SU-DHL-6 (cell line): ENCODE measurements around the gene SH3RF3.

Source experiments
- H2AFZ ChIP-seq: fragments of 200-600 bp; sonication (generic); 2 replicates; pipeline ENCODE4 v1.6.1; 2014; ENCODE audit warnings: low read depth, mild to moderate bottlenecking, moderate library complexity, mixed read lengths, antibody characterized with exemption, low read length; ENCODE audit not compliant: severe bottlenecking
- H3F3A ChIP-seq: fragments of 200-600 bp; shearing (Covaris generic); 2 replicates; pipeline ENCODE4 v1.6.0; 2016; ENCODE audit warnings: antibody characterized with exemption, mild to moderate bottlenecking; ENCODE audit not compliant: insufficient read depth
- H3K27ac ChIP-seq: fragments of 200-600 bp; sonication (generic); 2 replicates; pipeline ENCODE4 v1.5.1; 2016; ENCODE audit warnings: low read depth, mild to moderate bottlenecking, low read length, moderate library complexity, mixed read lengths
- H3K27me3 ChIP-seq: fragments of 200-600 bp; sonication (generic), shearing (Covaris generic); 2 replicates; pipeline ENCODE4 v1.6.0; 2014; ENCODE audit warnings: mild to moderate bottlenecking, low read length
- H3K36me3 ChIP-seq: fragments of 200-600 bp; sonication (generic); 2 replicates; pipeline ENCODE4 v1.6.1; 2014; ENCODE audit warnings: mild to moderate bottlenecking, low read length, mixed read lengths
- H3K4me2 ChIP-seq: fragments of 300-600, 200-600 bp; shearing (Covaris generic), sonication (generic); 2 replicates; pipeline ENCODE4 v1.6.0; 2014; ENCODE audit warnings: low read length, low read depth, mild to moderate bottlenecking; ENCODE audit not compliant: poor library complexity, severe bottlenecking
- H3K4me3 ChIP-seq: fragments of 200-600 bp; sonication (generic); 2 replicates; pipeline ENCODE4 v1.5.1; 2014; ENCODE audit warnings: antibody characterized with exemption, low read length, mild to moderate bottlenecking, mixed read lengths; ENCODE audit not compliant: insufficient read depth, poor library complexity, severe bottlenecking
- H3K79me2 ChIP-seq: fragments of 200-600 bp; sonication (generic); 2 replicates; pipeline ENCODE4 v1.6.1; 2014; ENCODE audit warnings: mild to moderate bottlenecking, low read length, moderate library complexity; ENCODE audit not compliant: insufficient read depth
- H3K9ac ChIP-seq: fragments of 200-600 bp; sonication (generic); 2 replicates; pipeline ENCODE4 v1.7.0; 2014; ENCODE audit warnings: mild to moderate bottlenecking, low read length
- H3K9me2 ChIP-seq: fragments of 200-600 bp; sonication (generic); replicated peaks from 2 replicates; pipeline ENCODE4 v1.6.1; 2014; ENCODE audit warnings: low read length; ENCODE audit not compliant: insufficient read depth
- H3K9me3 ChIP-seq: fragments of 200-600 bp; sonication (generic); 2 replicates; pipeline ENCODE4 v1.6.1; 2014; ENCODE audit warnings: low read length, mixed read lengths; ENCODE audit not compliant: insufficient read depth
- H4K20me1 ChIP-seq: fragments of 200-600 bp; sonication (generic); 2 replicates; pipeline ENCODE4 v1.6.1; 2014; ENCODE audit warnings: low read depth, mild to moderate bottlenecking, antibody characterized with exemption, low read length, moderate library complexity, mixed read lengths
- CTCF ChIP-seq: fragments of 200-600 bp; sonication (generic); IDR thresholded peaks from one replicate; pipeline ENCODE4 v1.5.1; 2017; ENCODE audit warnings: antibody characterized with exemption, mild to moderate bottlenecking, low read length, moderate library complexity; ENCODE audit not compliant: insufficient read depth, poor library complexity, severe bottlenecking
- EZH2phosphoT487 ChIP-seq: fragments of 200-600 bp; sonication (generic), shearing (Covaris generic); conservative IDR thresholded peaks from 2 replicates; pipeline ENCODE4 v1.6.1; 2018; ENCODE audit warnings: mild to moderate bottlenecking, antibody characterized with exemption, low read length, moderate library complexity, mixed read lengths

Gene SH3RF3

GRCh38 chr2:109398366-109399015, 269.5 kb downstream of the SH3RF3 start:
- H3K4me3 ChIP-seq, result no peak overlapping the region
- no peak overlapping the region for H3K27ac ChIP-seq
- H4K20me1 ChIP-seq, result no peaks in the 10 kb centered on the region
- no peak overlapping the region for H3K4me2 ChIP-seq
- H3K9me3 ChIP-seq, result no peaks in the 10 kb centered on the region
- no peaks in the 10 kb centered on the region for H3K9me2 ChIP-seq
- no peak for TF ChIP-seq EZH2phosphoT487
- TF ChIP-seq CTCF, result no peak
- H3F3A ChIP-seq, result no peaks in the 10 kb centered on the region
- H3K9ac ChIP-seq, result no peak overlapping the region
- no peaks in the 10 kb centered on the region for H3K36me3 ChIP-seq
- no peaks in the 10 kb centered on the region for H3K27me3 ChIP-seq
- no peak overlapping the region for H2AFZ ChIP-seq
- no peaks in the 10 kb centered on the region for H3K79me2 ChIP-seq

DNA sequence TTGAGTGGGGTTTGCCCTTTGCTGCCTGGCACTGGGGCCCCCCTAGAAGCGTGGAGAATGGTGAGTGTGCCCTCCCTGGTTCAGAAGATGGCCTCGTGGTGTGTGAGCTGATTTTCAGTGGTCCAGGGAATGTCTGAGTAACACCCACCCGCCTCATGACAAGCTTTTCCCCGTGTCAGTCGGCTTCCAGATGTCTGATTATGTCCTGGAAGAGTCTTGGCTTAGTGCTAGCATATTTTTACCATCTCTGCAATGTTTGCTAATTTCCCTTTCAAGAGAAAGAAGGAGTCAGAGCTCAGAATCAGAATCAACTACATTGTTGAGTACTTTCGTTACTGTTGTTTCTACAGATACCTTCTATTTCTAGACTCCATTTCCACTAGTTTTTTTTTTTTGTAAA, 270.1 kb downstream of the SH3RF3 start:
- TF ChIP-seq EZH2phosphoT487 (no peak), CTCF (no peak)

GRCh38 chr2:109400102-109400501, 271.1 kb downstream of the SH3RF3 start:
- no peaks in the 10 kb centered on the region for H3K27me3 ChIP-seq
- no peaks in the 10 kb centered on the region for H4K20me1 ChIP-seq
- H3K4me3 ChIP-seq, result no peak overlapping the region
- no peak overlapping the region for H2AFZ ChIP-seq
- no peaks in the 10 kb centered on the region for H3K9me3 ChIP-seq
- H3K79me2 ChIP-seq, result no peaks in the 10 kb centered on the region
- H3K36me3 ChIP-seq, result no peaks in the 10 kb centered on the region
- H3K9ac ChIP-seq, result no peak overlapping the region
- no peak overlapping the region for H3K4me2 ChIP-seq
- TF ChIP-seq CTCF, result no peak
- TF ChIP-seq EZH2phosphoT487, result no peak
- no peaks in the 10 kb centered on the region for H3F3A ChIP-seq
- no peak overlapping the region for H3K27ac ChIP-seq
- H3K9me2 ChIP-seq, result no peaks in the 10 kb centered on the region

More for the DNA sequence above, 270.1 kb downstream of the SH3RF3 start:
- no peaks in the 10 kb centered on the region for H3F3A ChIP-seq
- H3K27me3 ChIP-seq, result no peaks in the 10 kb centered on the region
- H4K20me1 ChIP-seq, result no peaks in the 10 kb centered on the region
- no peaks in the 10 kb centered on the region for H3K9me3 ChIP-seq
- H3K27ac ChIP-seq, result no peak overlapping the region
- H3K9ac ChIP-seq, result no peak overlapping the region
- H3K36me3 ChIP-seq, result no peaks in the 10 kb centered on the region
- no peak overlapping the region for H3K4me3 ChIP-seq
- no peak overlapping the region for H2AFZ ChIP-seq
- H3K9me2 ChIP-seq, result no peaks in the 10 kb centered on the region
- H3K79me2 ChIP-seq, result no peaks in the 10 kb centered on the region
- H3K4me2 ChIP-seq, result no peak overlapping the region
